Ascending aorta (tissue), 2 donors: Measurements from ENCODE around the gene SARNP. TPM values are rescaled to one million over a fixed set of nuclear protein-coding genes. Genes with fewer than 3 reads are reported as not detected.
A peak's percentile ranks its signal among the peaks of the same experiment; 100 is the strongest.

Source experiments
- DNase-seq, 2 donors: peaks; one replicate each; pipeline ENCODE4 v3.0.0-alpha.2; 2019; ENCODE audit warnings: low spot score in 2 of 2
- H3K27ac ChIP-seq, 2 donors: fragments of 200-600 bp; sonication (generic); one replicate each; pipeline ENCODE4 v1.5.1; 2016 to 2017; ENCODE audit warnings: mild to moderate bottlenecking in 1 of 2
- H3K27me3 ChIP-seq: fragments of 200-600 bp; sonication (generic); one replicate; pipeline ENCODE4 v1.5.1; 2017
- H3K36me3 ChIP-seq, 2 donors: fragments of 200-600 bp; sonication (generic); one replicate each; pipeline ENCODE4 v1.5.1; 2016
- H3K4me1 ChIP-seq, 2 donors: fragments of 200-600 bp; sonication (generic); one replicate each; pipeline ENCODE4 v1.5.1; 2016 to 2017; ENCODE audit warnings: mild to moderate bottlenecking in 1 of 2
- H3K4me3 ChIP-seq, 2 donors: fragments of 200-600 bp; sonication (generic); one replicate each; pipeline ENCODE4 v1.5.1; 2016 to 2017; ENCODE audit warnings: mild to moderate bottlenecking in 1 of 2
- H3K9me3 ChIP-seq, 2 donors: fragments of 200-600 bp; sonication (generic); one replicate each; pipeline ENCODE4 v1.5.1; 2016
- intact Hi-C: fragments of 100-400 bp; cut with DNase I; formaldehyde crosslinking; loops from one replicate; pipeline ENCODE4 v1.15.1; 2023
- total RNA-seq: library from RNA; depleted of rRNA; stranded (reverse); fragments of >200 nt; gene quantifications from one replicate; pipeline ENCODE4 v1.1.0, GENCODE V29; 2016
- TF ChIP-seq, protein P1 (sequence below), 3 experiments: fragments of 200-600 bp in 2 of 3; fragments of 450-650 bp in 1 of 3; sonication (generic) in 2 of 3; IDR thresholded peaks; one replicate each; pipeline ENCODE4 v1.5.1; 2016 to 2019; ENCODE audit warnings: antibody characterized with exemption in 3 of 3, mild to moderate bottlenecking in 1 of 3, moderate library complexity in 1 of 3

Gene SARNP
- total RNA-seq, 1 donor from 2014 or later = 13.4 TPM

DNA sequence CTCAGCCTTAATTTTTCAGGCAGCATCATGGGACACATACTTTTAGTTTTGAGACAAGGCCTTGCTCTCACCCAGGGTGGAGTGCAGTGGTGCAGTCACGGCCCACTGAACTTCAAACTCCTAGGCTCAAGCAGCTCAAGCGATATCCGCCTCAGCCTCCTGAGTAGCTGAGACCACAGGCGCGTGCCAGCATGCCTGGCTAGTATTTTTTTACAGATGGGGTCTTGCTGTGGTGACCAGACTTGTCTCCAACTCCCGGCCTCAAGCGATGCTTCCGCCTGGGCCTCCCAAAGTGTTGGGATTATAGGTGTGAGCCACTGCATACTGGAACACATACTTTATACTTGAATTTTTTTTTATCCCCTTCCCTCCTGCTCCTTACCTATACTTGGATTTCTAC lies 94.6 kb downstream of the SARNP start:
- peak overlapping the region; percentile 54 to 63 for H3K27ac ChIP-seq
- TF ChIP-seq, protein P1, sequence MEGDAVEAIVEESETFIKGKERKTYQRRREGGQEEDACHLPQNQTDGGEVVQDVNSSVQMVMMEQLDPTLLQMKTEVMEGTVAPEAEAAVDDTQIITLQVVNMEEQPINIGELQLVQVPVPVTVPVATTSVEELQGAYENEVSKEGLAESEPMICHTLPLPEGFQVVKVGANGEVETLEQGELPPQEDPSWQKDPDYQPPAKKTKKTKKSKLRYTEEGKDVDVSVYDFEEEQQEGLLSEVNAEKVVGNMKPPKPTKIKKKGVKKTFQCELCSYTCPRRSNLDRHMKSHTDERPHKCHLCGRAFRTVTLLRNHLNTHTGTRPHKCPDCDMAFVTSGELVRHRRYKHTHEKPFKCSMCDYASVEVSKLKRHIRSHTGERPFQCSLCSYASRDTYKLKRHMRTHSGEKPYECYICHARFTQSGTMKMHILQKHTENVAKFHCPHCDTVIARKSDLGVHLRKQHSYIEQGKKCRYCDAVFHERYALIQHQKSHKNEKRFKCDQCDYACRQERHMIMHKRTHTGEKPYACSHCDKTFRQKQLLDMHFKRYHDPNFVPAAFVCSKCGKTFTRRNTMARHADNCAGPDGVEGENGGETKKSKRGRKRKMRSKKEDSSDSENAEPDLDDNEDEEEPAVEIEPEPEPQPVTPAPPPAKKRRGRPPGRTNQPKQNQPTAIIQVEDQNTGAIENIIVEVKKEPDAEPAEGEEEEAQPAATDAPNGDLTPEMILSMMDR (IDR thresholded peaks at IDR 0.05) = no peak
- H3K27me3 ChIP-seq = no peaks in the 10 kb centered on the region
- peaks cover 19 to 39% of the 10 kb centered on the region in 2 donors for H3K36me3 ChIP-seq
- H3K4me1 ChIP-seq = peaks cover 38 to 70% of the 10 kb centered on the region in 2 donors
- H3K4me3 ChIP-seq = no peak overlapping the region
- intact Hi-C loops = loop anchor here (5.0 to 10.0 kb wide), 2 partner anchors 66 to 1298 kb away; no protein-coding TSS in a partner anchor
- no peaks in the 10 kb centered on the region for H3K9me3 ChIP-seq
- no peak for DNase-seq

GRCh38 chr12:55721601-55722213 lies 95.8 kb downstream of the SARNP start:
- intact Hi-C loops = loop anchor here (1.0 to 10.0 kb wide), 4 partner anchors 16 to 1297 kb away; a partner anchor contains a TSS
- no peak for DNase-seq
- H3K4me3 ChIP-seq = peak overlapping the region; percentile 11 to 52
- peaks cover 18 to 33% of the 10 kb centered on the region in 2 donors for H3K36me3 ChIP-seq
- TF ChIP-seq, protein P1 (IDR thresholded peaks at IDR 0.05) = no peak
- no peaks in the 10 kb centered on the region for H3K9me3 ChIP-seq
- H3K4me1 ChIP-seq = peaks cover 42 to 75% of the 10 kb centered on the region in 2 donors
- no peaks in the 10 kb centered on the region for H3K27me3 ChIP-seq
- H3K27ac ChIP-seq = peak overlapping the region; percentile 86 to 88

GRCh38 chr12:55720894-55721444 lies 96.6 kb downstream of the SARNP start:
- H3K9me3 ChIP-seq = no peaks in the 10 kb centered on the region
- H3K27me3 ChIP-seq = no peaks in the 10 kb centered on the region
- peak; percentile 83 to 97 for DNase-seq
- peaks cover 43 to 71% of the 10 kb centered on the region in 2 donors for H3K4me1 ChIP-seq
- peak overlapping the region; percentile 11 to 52 for H3K4me3 ChIP-seq
- TF ChIP-seq, protein P1 (IDR thresholded peaks at IDR 0.05) = peak; percentile 67 to 79 (median 79)
- peaks cover 13 to 26% of the 10 kb centered on the region in 2 donors for H3K36me3 ChIP-seq
- peak overlapping the region; percentile 86 to 88 for H3K27ac ChIP-seq
- intact Hi-C loops = loop anchor here (1.0 to 10.0 kb wide), 4 partner anchors 16 to 1296 kb away; a partner anchor contains a TSS

- peak within 1 kb of the TSS; percentile 11 to 52 for H3K4me3 ChIP-seq
- peaks cover 46 to 70% of the 10 kb centered on the region in 2 donors for H3K4me1 ChIP-seq
- H3K27ac ChIP-seq = peak within 1 kb of the TSS; percentile 86 to 88
- no peaks in the 10 kb centered on the region for H3K27me3 ChIP-seq
- TF ChIP-seq, protein P1 (IDR thresholded peaks at IDR 0.05) = no peak
- H3K36me3 ChIP-seq = peaks cover 12 to 17% of the 10 kb centered on the region in 2 donors
- no peaks in the 10 kb centered on the region for H3K9me3 ChIP-seq
- intact Hi-C loops = loop anchor here (5.0 to 10.0 kb wide), 2 partner anchors 63 to 1295 kb away; no protein-coding TSS in a partner anchor
- peak; percentile 67 to 95 for DNase-seq
These were observed 97.4 kb downstream of the SARNP start, which contains the start of gene RDH5 for GRCh38 chr12:55720071-55720564. Gene RDH5 (plus strand): TSS chr12:55720393. CDS start chr12:55721185, 792 bp downstream.

DNA sequence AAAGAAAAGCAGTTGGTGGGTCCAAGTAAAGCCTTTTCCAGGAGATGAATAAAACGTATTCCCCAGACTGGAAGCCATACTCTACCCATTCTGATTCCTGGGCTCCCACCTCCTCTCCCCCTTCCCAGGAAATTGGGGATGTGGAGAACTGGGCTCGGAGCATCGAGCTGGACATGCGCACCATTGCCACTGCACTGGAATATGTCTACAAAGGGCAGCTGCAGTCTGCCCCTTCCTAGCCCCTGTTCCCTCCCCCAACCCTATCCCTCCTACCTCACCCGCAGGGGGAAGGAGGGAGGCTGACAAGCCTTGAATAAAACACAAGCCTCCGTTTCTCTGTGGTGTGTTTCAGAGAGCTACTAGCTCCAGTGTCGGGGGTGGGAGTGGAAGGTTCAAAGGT lies 98.2 kb downstream of the SARNP start:
- TF ChIP-seq, protein P1 (IDR thresholded peaks at IDR 0.05) = no peak
- H3K4me1 ChIP-seq = peaks cover 46 to 72% of the 10 kb centered on the region in 2 donors
- H3K4me3 ChIP-seq = peak overlapping the region in 1 of 2 donors; percentile 3
- peaks cover 7 to 10% of the 10 kb centered on the region in 2 donors for H3K36me3 ChIP-seq
- H3K27me3 ChIP-seq = no peaks in the 10 kb centered on the region
- intact Hi-C loops = no loop called here
- H3K27ac ChIP-seq = peak overlapping the region; percentile 86 to 88
- DNase-seq = no peak
- no peaks in the 10 kb centered on the region for H3K9me3 ChIP-seq
